Ovary (tissue), 10 donors: ENCODE measurements around the gene TRAPPC10. TPM values are rescaled to one million over a fixed set of nuclear protein-coding genes. Genes with fewer than 3 reads are reported as not detected.

Source experiments
- DNase-seq, 5 donors: peaks; one replicate each; pipeline ENCODE4 v3.0.0-alpha.2; 2019 to 2020
- H3K27ac ChIP-seq, 2 donors: fragments of 200-600 bp; one replicate each; pipeline versions ENCODE4 v1.5.1 to v1.8.0; 2019 to 2022
- H3K27me3 ChIP-seq: fragments of 200-600 bp; one replicate; pipeline ENCODE4 v1.8.0; 2022
- H3K36me3 ChIP-seq: fragments of 200-600 bp; sonication (generic); one replicate; pipeline ENCODE4 v1.5.1; 2019
- H3K4me1 ChIP-seq: one replicate; pipeline ENCODE4 v1.8.1; 2013; ENCODE audit warnings: mild to moderate bottlenecking, moderate library complexity; ENCODE audit not compliant: insufficient read depth
- H3K4me3 ChIP-seq: fragments of 200-600 bp; sonication (generic); one replicate; pipeline ENCODE4 v1.5.1; 2017
- H3K9me3 ChIP-seq, 2 donors: fragments of 200-600 bp in 1 of 2; sonication (generic) in 1 of 2; one replicate each; pipeline versions ENCODE4 v1.5.1 to v1.8.1; 2013 to 2019; ENCODE audit warnings: mild to moderate bottlenecking in 1 of 2, moderate library complexity in 1 of 2
- EP300 ChIP-seq: sonication (generic); formaldehyde crosslinking; IDR thresholded peaks from one replicate; pipeline ENCODE4 v1.6.1; 2017; ENCODE audit warnings: antibody characterized with exemption
- POLR2A ChIP-seq: fragments of 450-650 bp; IDR thresholded peaks from one replicate; pipeline ENCODE4 v1.6.1; 2017; ENCODE audit warnings: antibody characterized with exemption, mild to moderate bottlenecking, moderate library complexity
- WGBS, 3 donors: extraction: QIAGEN DNeasy Blood & Tissue Kit in 1 of 3; methylation state at CpG; one replicate each; pipeline versions ENCODE4 v1.1.5 to v1.1.7; 2013 to 2017; 5-methylcytosine and 5-hydroxymethylcytosine counted together
- intact Hi-C, 4 donors: fragments of 100-400 bp; cut with DNase I; formaldehyde crosslinking; loops; one replicate each; pipeline versions ENCODE4 v1.11.0 to v1.15.1; 2022 to 2023
- long read RNA-seq, 3 donors: library from polyadenylated mRNA in 2 of 3; unstranded in 2 of 3; transcript quantifications; one replicate each; pipeline ENCODE4 v2.0.0 and lab custom pipeline, GENCODE V29; 2021 to 2026
- polyA plus RNA-seq, 2 donors: library from polyadenylated mRNA; stranded (reverse); fragments of 200-250 nt in 1 of 2; fragments of 350-450 nt in 1 of 2; fragmentation: Illumina TruSeq in 1 of 2; extraction: RNeasy Lipid Tissue Mini Kit (QIAGEN cat#74804) in 1 of 2; gene quantifications; one replicate each; pipeline ENCODE4 v1.2.3, GENCODE V29; 2013 to 2014
- total RNA-seq, 7 donors: library from RNA; depleted of rRNA in 2 of 7; stranded (reverse); fragments of >200 nt in 2 of 7; fragmentation: NEBNext Ultra II Directional in 3 of 7; extraction: Animal tissue kit (Norgen Biotek cat#: 25700) in 3 of 7; gene quantifications; one replicate each; pipeline versions ENCODE4 v1.1.0 to v1.2.4, GENCODE V29; 2016 to 2023
- TF ChIP-seq, protein P1 (sequence below), 3 donors: fragments of 450-650 bp in 2 of 3; fragments of 200-600 bp in 1 of 3; IDR thresholded peaks; one replicate each; pipeline versions ENCODE4 v1.5.1 to v1.8.0; 2016 to 2022; ENCODE audit warnings: antibody characterized with exemption in 3 of 3, mild to moderate bottlenecking in 1 of 3
- donor health status: DM: no; HTN: no; CAD: no; lungs with moderate emphysema.
- donor health status: DM: no; HTN: no; CAD: no.
- donor health status: Bipolar disorder and iron deficiency.
- donor health status: DM: yes; HTN: yes; CAD: no.
- donor health status: DM: no; HTN: no; CAD: no.
- donor health status: DM: yes; HTN: yes; CAD: no.

Gene TRAPPC10, protein sequence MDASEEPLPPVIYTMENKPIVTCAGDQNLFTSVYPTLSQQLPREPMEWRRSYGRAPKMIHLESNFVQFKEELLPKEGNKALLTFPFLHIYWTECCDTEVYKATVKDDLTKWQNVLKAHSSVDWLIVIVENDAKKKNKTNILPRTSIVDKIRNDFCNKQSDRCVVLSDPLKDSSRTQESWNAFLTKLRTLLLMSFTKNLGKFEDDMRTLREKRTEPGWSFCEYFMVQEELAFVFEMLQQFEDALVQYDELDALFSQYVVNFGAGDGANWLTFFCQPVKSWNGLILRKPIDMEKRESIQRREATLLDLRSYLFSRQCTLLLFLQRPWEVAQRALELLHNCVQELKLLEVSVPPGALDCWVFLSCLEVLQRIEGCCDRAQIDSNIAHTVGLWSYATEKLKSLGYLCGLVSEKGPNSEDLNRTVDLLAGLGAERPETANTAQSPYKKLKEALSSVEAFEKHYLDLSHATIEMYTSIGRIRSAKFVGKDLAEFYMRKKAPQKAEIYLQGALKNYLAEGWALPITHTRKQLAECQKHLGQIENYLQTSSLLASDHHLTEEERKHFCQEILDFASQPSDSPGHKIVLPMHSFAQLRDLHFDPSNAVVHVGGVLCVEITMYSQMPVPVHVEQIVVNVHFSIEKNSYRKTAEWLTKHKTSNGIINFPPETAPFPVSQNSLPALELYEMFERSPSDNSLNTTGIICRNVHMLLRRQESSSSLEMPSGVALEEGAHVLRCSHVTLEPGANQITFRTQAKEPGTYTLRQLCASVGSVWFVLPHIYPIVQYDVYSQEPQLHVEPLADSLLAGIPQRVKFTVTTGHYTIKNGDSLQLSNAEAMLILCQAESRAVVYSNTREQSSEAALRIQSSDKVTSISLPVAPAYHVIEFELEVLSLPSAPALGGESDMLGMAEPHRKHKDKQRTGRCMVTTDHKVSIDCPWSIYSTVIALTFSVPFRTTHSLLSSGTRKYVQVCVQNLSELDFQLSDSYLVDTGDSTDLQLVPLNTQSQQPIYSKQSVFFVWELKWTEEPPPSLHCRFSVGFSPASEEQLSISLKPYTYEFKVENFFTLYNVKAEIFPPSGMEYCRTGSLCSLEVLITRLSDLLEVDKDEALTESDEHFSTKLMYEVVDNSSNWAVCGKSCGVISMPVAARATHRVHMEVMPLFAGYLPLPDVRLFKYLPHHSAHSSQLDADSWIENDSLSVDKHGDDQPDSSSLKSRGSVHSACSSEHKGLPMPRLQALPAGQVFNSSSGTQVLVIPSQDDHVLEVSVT
- total RNA-seq, result 10 to 100 TPM; 11.1 to 30.1 (median 23.1) TPM
- 10 to 100 TPM in 1 of 2 donors, 1 to 10 TPM in 1; 7.9 to 17.0 TPM for polyA plus RNA-seq
- long read RNA-seq, donor 1, partial matches to known transcripts, result 2 of 3 reads
- long read RNA-seq, donor 1, other reads (novel, unspliced or antisense), result 1 of 3 reads
- long read RNA-seq, donor 2, partial matches to known transcripts, result 0 of 4 reads
- long read RNA-seq, donor 2, other reads (novel, unspliced or antisense), result 0 of 4 reads
- long read RNA-seq, donor 3, partial matches to known transcripts, result 2 of 3 reads
- long read RNA-seq, donor 3, other reads (novel, unspliced or antisense), result 1 of 3 reads

DNA sequence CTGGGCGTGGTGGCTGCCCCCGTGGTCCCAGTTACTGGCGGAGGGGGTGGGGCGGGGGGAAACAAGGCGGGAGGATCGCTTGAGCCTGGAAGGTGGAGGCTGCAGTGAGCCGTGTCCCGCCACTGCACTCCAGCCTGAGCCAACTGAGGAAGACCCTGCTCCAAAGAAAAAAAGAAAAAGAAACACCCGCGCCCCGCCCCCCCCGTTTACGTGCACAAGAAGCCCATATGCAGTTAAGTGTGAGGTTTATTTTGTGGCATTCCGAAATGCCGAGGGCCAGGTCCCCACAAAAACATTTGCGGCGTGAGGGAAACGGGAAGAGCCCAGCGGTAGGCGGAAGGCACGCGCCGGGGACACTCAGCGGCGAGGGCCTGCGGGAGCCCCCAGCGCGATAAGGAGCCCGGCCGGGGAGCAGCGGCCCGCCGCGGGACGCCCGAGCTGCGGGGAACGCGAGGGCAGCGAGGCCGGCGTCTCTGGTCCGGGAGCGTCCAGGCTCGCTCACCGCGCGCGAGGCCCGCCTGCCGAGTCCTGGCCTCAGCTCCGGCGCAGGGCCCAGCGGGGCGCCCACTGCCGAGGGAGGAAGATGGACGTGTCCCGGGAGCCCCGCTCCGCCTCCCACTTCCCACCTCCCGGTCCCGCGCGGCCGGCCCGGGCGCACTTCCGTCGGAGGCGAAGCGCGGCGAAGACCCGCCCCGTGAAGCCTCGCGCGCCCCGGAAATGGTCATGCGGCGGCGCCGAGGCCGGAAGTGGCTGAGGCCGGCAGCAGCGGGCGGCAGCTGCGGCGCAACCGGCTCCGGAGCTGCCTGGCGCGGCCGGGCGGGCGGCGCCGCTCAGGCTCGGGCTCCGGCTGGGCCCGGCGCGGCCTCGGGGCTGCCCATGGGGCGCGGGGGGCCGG lies at the start of gene TRAPPC10:
TRAPPC10 (plus strand) TSS at position 731 of the 895 bp plus-strand sequence. CDS start 185 bp downstream, outside the sequence.
- Histone ChIP-seq H3K27me3 (no peaks in the 10 kb centered on the region), H3K27ac (peak within 1 kb of the TSS; percentile 76 to 92), H3K36me3 (no peaks in the 10 kb centered on the region), H3K9me3 (no peaks in the 10 kb centered on the region), H3K4me1 (no peaks in the 10 kb centered on the region), H3K4me3 (peak within 1 kb of the TSS; percentile 98)
- intact Hi-C loops, result loop anchor here in 1 of 4 donors (5.0 kb wide), 1 partner anchor 40 kb away; no protein-coding TSS in a partner anchor
- TF ChIP-seq EP300 (no peak), POLR2A (peak; percentile 91)
- TF ChIP-seq, protein P1, sequence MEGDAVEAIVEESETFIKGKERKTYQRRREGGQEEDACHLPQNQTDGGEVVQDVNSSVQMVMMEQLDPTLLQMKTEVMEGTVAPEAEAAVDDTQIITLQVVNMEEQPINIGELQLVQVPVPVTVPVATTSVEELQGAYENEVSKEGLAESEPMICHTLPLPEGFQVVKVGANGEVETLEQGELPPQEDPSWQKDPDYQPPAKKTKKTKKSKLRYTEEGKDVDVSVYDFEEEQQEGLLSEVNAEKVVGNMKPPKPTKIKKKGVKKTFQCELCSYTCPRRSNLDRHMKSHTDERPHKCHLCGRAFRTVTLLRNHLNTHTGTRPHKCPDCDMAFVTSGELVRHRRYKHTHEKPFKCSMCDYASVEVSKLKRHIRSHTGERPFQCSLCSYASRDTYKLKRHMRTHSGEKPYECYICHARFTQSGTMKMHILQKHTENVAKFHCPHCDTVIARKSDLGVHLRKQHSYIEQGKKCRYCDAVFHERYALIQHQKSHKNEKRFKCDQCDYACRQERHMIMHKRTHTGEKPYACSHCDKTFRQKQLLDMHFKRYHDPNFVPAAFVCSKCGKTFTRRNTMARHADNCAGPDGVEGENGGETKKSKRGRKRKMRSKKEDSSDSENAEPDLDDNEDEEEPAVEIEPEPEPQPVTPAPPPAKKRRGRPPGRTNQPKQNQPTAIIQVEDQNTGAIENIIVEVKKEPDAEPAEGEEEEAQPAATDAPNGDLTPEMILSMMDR (IDR thresholded peaks at IDR 0.05), result no peak
- 0 to 1% (median 0%) methylated on average over 69 to 107 of the region's 107 CpGs for WGBS, 3 donors
- peak; percentile 81 to 90 (median 83) for DNase-seq

DNA sequence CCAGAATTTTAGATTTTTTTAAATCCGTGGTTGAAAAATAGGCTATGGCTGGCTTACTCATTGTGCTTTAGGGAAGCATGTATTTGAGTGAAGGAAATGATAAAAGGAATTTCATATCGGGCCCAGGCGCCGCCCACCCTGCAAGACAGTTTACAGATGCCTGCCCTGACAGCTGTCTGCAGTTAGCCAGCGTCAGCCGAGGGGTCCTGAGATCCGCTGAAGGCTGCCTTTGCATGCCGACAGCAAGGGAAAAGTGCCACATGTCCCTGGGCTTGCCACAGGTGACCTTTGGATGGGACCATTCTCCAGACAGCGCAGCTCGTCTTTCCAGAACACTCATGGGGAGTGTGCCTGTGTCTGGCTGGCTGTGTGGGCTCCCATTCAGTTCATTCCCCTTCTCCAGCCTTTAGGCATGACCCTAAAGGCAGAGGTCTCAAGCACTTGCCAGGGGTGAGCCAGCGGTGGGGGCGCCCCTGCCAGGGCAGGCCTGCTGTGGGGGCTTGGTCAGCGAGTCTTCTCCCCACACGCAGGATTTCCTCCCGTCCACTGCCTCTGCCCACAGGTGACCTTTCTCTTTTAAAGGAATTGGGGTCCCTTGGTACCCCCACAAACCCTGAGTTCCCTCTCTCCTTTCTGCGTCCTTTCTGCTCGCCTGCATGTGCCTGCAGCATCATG lies 46.1 kb upstream of the TRAPPC10 start:
- 72 to 79% (median 75%) methylated on average over 15 to 17 of the region's 17 CpGs for WGBS, 3 donors
- Histone ChIP-seq H3K27me3 (no peaks in the 10 kb centered on the region), H3K9me3 (no peaks in the 10 kb centered on the region), H3K36me3 (no peaks in the 10 kb centered on the region), H3K4me3 (no peak overlapping the region), H3K27ac (no peak overlapping the region), H3K4me1 (no peaks in the 10 kb centered on the region)
- DNase-seq, result no peak
- intact Hi-C loops, result loop anchor here in 1 of 4 donors (5.0 kb wide), 1 partner anchor 164 kb away; no protein-coding TSS in a partner anchor
- TF ChIP-seq, protein P1 (IDR thresholded peaks at IDR 0.05), result no peak
- no peak for TF ChIP-seq POLR2A
- no peak for TF ChIP-seq EP300

DNA sequence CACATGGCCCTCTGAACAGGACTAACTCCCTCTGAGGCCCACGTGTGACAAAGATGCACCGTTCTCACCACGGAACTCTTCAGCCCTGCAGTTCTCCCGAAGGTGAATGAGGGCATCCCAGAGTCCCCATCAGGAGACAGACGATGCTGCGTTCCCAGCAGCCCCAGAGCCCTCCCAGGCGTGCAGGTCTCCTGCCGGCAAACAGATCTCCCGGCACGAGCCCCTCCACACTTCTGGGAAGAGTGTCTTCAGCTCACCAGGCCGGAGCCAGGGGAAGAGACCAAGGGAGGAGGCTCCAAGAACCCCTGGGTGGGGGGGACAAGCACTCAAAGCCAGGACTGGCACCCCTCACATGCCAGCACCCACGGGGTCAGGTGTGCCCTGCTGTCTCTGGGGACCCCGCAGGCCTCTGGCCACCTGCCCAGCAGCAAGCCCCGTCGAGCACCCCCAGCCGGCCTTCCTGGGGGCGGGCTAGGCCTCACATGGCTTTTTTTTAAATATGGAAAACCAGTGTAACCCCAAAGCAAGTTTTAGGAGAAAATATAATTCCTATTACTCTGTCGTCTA lies 45.1 kb upstream of the TRAPPC10 start:
- H3K36me3 ChIP-seq, result no peaks in the 10 kb centered on the region
- TF ChIP-seq EP300 (no peak), POLR2A (no peak)
- TF ChIP-seq, protein P1 (IDR thresholded peaks at IDR 0.05), result no peak
- intact Hi-C loops, result loop anchor here in 1 of 4 donors (5.0 kb wide), 1 partner anchor 165 kb away; no protein-coding TSS in a partner anchor

More for the DNA sequence above, 45.1 kb upstream of the TRAPPC10 start:
- no peak for DNase-seq
- Histone ChIP-seq H3K9me3 (no peaks in the 10 kb centered on the region), H3K4me3 (no peak overlapping the region), H3K4me1 (no peaks in the 10 kb centered on the region), H3K27me3 (no peaks in the 10 kb centered on the region), H3K27ac (no peak overlapping the region)
- 83 to 87% (median 86%) methylated on average over 18 of the region's 18 CpGs for WGBS, 3 donors
